Measurements from ENCODE around the gene LRFN2.

LRFN2 gene

GRCh38 chr6:40586369-40587201, 579 bp downstream of the LRFN2 start:
- no peak for DNase-seq (ENCODE audit: low spot score)

GRCh38 chr6:40585651-40586269, 1.4 kb downstream of the LRFN2 start:
- DNase-seq (ENCODE audit: low spot score) = peak; percentile 2

- no peak for DNase-seq (ENCODE audit: low spot score)
These were observed 1.9 kb downstream of the LRFN2 start for GRCh38 chr6:40585223-40585622.

- DNase-seq (ENCODE audit: low spot score) = no peak
These were observed 2.4 kb downstream of the LRFN2 start for GRCh38 chr6:40584741-40585140.

- no peak for DNase-seq (ENCODE audit: low spot score)
These were observed 3.5 kb downstream of the LRFN2 start for GRCh38 chr6:40583709-40584108.

GRCh38 chr6:40582892-40583291, 4.3 kb downstream of the LRFN2 start:
- DNase-seq (ENCODE audit: low spot score) = no peak

GRCh38 chr6:40579101-40579500, 8.1 kb downstream of the LRFN2 start:
- no peak for DNase-seq (ENCODE audit: low spot score)

GRCh38 chr6:40577672-40578071, 9.5 kb downstream of the LRFN2 start:
- no peak for DNase-seq (ENCODE audit: low spot score)

GRCh38 chr6:40573221-40573620, 13.9 kb downstream of the LRFN2 start:
- DNase-seq (ENCODE audit: low spot score) = no peak

GRCh38 chr6:40569162-40569910, 17.8 kb downstream of the LRFN2 start:
- no peak for DNase-seq (ENCODE audit: low spot score)

- no peak for DNase-seq (ENCODE audit: low spot score)
These were observed 19.0 kb downstream of the LRFN2 start for GRCh38 chr6:40568062-40568708.

GRCh38 chr6:40563111-40563510, 24.1 kb downstream of the LRFN2 start:
- no peak for DNase-seq (ENCODE audit: low spot score)

- DNase-seq (ENCODE audit: low spot score) = no peak
These were observed 28.1 kb downstream of the LRFN2 start for GRCh38 chr6:40559056-40559455.

GRCh38 chr6:40558102-40558501, 29.1 kb downstream of the LRFN2 start:
- DNase-seq (ENCODE audit: low spot score) = no peak

GRCh38 chr6:40556881-40557280, 30.3 kb downstream of the LRFN2 start:
- DNase-seq (ENCODE audit: low spot score) = no peak

- no peak for DNase-seq (ENCODE audit: low spot score)
These were observed 31.1 kb downstream of the LRFN2 start for GRCh38 chr6:40556023-40556422.

- DNase-seq (ENCODE audit: low spot score) = no peak
These were observed 32.1 kb downstream of the LRFN2 start for GRCh38 chr6:40555092-40555491.

GRCh38 chr6:40552941-40553340, 34.2 kb downstream of the LRFN2 start:
- DNase-seq (ENCODE audit: low spot score) = no peak

- no peak for DNase-seq (ENCODE audit: low spot score)
These were observed 35.1 kb downstream of the LRFN2 start for GRCh38 chr6:40551966-40552505.

- DNase-seq (ENCODE audit: low spot score) = peak; percentile 47
These were observed 36.7 kb downstream of the LRFN2 start for GRCh38 chr6:40550202-40551101.

- no peak for DNase-seq (ENCODE audit: low spot score)
These were observed 41.2 kb downstream of the LRFN2 start for GRCh38 chr6:40545954-40546353.
